H1 (cell line): ENCODE results near the gene PTPRC. TPM values are rescaled to one million over a fixed set of nuclear protein-coding genes. Genes with fewer than 3 reads are reported as not detected.

Source experiments
- CHD2 ChIP-seq: IDR thresholded peaks from 2 replicates; pipeline ENCODE4 v1.6.1; 2012; ENCODE audit warnings: low read length, improper control_type of control experiment
- polyA plus RNA-seq, 7 experiments: library from polyadenylated mRNA; depleted of rRNA in 3 of 7; stranded (reverse) in 5 of 7; unstranded in 2 of 7; fragments of >200 nt in 5 of 7; fragments of 200-250 nt in 2 of 7; gene quantifications; 1 replicate in 5 of 7; 2 replicates in 1 of 7; 4 replicates in 1 of 7; pipeline versions ENCODE4 v1.2.1 to v1.2.3, GENCODE V29; 2011 to 2013; ENCODE audit warnings: missing spikeins in 2 of 7, mixed read lengths in 2 of 7
- total RNA-seq: library from RNA; stranded (reverse); fragmentation: NEBNext Ultra II Directional; extraction: Animal tissue kit (Norgen Biotek cat#: 25700); gene quantifications from 2 replicates; pipeline ENCODE4 v1.2.1, GENCODE V29; 2021

PTPRC gene
- total and polyA plus RNA-seq, 2 of the 8 experiments (the other 6 are each of a cell fraction or from before 2014, with no cell fraction given): 0.05 TPM; not detected in 1

DNA sequence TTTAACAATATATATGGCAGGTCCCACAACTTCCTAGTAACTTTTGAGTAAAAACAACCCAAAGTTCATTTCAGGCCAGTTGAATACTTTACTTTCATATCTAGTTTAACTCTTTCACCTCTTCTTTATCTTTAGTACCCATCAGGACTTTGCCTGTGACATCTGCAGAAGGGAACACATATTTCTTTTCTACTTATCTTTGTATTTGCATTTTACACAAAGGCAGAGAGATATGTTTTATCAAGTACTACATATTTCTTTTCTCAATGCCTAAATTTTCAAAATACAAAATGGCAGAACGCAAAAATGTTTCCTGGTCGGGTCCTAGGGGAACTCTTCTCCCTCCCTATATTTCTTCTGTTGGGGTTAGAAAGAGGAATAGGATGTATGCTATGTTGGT is 6.8 kb upstream of the PTPRC start (continued):
- no peak for TF ChIP-seq CHD2
